ENCODE measurements around the gene CNTNAP5.

Gene CNTNAP5

DNA sequence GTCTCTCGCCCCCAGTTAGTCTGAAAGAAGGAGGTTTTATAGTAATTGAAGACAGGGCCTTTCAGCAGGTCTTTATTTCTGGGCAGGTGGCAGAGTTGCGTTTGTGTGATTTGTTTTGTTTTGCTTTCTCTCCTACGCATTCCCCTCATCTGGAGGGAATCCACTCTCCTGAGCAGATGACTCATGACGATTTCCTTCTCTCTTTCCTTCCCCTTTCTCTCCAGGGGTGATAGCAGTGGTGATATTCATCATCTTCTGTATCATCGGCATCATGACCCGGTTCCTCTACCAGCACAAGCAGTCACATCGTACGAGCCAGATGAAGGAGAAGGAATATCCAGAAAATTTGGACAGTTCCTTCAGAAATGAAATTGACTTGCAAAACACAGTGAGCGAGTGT lies 888.8 kb downstream of the CNTNAP5 start:
- TF ChIP-seq, protein P1, sequence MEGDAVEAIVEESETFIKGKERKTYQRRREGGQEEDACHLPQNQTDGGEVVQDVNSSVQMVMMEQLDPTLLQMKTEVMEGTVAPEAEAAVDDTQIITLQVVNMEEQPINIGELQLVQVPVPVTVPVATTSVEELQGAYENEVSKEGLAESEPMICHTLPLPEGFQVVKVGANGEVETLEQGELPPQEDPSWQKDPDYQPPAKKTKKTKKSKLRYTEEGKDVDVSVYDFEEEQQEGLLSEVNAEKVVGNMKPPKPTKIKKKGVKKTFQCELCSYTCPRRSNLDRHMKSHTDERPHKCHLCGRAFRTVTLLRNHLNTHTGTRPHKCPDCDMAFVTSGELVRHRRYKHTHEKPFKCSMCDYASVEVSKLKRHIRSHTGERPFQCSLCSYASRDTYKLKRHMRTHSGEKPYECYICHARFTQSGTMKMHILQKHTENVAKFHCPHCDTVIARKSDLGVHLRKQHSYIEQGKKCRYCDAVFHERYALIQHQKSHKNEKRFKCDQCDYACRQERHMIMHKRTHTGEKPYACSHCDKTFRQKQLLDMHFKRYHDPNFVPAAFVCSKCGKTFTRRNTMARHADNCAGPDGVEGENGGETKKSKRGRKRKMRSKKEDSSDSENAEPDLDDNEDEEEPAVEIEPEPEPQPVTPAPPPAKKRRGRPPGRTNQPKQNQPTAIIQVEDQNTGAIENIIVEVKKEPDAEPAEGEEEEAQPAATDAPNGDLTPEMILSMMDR (IDR thresholded peaks at IDR 0.05; ENCODE audit: low read depth, low read length, missing control alignments): no peak
- no peak overlapping the region for H3K4me3 ChIP-seq (replicated peaks; ENCODE audit: low read depth, low read length)
- DNase-seq (ENCODE audit: extremely low read depth, low read depth): no peak

DNA sequence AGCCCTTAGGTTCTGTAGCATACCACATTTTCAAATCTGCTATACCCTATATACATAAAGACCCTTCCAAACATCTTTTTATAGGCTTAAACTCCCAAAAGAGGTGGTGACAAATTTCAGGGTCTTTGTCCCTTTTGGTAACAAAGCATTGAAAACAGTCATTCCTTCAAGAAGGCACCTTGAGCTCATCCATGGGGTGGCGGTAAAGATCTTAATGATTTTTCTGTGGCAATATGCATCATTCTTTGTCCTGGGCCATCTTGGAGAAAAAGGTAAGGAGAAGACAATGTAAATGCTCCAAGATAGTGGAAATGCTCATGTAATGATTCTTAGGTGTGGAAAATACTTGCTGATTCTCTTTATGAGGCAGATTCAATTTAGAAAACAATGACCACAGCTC lies 890.5 kb downstream of the CNTNAP5 start:
- no peak for DNase-seq (ENCODE audit: extremely low read depth, low read depth)
- TF ChIP-seq, protein P1 (IDR thresholded peaks at IDR 0.05; ENCODE audit: low read depth, low read length, missing control alignments): no peak
- no peak overlapping the region for H3K4me3 ChIP-seq (replicated peaks; ENCODE audit: low read depth, low read length)

DNA sequence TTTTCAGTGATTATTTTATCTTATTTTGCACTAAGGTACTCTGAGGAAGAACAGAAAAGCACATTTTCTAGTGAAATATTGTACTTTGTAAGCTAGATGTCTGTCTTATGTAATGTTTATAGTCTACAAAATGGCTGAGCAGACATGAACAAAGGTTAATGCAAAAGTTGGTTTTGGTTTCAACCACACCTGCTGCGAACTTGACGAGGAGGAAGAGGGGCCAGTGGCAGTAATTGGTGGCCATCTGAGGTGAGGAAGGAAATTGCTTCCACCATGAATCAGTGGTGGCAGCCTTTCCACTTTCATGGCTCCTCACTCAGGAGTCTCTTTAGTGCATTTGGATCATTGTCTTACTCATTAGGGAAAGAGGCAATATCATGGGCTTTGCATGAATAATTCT lies 894.2 kb downstream of the CNTNAP5 start:
- no peak overlapping the region for H3K4me3 ChIP-seq (replicated peaks; ENCODE audit: low read depth, low read length)
- TF ChIP-seq, protein P1 (IDR thresholded peaks at IDR 0.05; ENCODE audit: low read depth, low read length, missing control alignments): no peak
- no peak for DNase-seq (ENCODE audit: extremely low read depth, low read depth)

DNA sequence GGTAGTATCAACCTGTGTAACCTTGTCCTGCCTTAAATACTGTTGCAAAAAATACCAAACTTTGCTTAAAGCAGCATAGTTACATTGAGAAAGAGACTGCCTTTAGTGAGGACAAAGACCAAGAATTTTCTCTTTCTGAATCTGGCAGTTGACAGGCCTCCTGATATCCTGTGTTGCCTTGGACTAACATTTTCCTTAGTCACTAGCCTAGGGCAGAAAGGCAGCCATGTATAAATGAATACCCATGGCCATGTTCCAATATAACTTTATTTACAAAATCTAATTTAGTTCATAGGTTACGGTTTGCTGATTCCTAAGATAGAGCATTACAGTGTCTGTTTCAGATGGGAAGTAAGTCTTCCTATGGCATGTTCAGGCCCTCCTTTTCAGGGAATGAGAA lies 895.4 kb downstream of the CNTNAP5 start:
- TF ChIP-seq, protein P1 (IDR thresholded peaks at IDR 0.05; ENCODE audit: low read depth, low read length, missing control alignments): no peak
- no peak overlapping the region for H3K4me3 ChIP-seq (replicated peaks; ENCODE audit: low read depth, low read length)
- no peak for DNase-seq (ENCODE audit: extremely low read depth, low read depth)

DNA sequence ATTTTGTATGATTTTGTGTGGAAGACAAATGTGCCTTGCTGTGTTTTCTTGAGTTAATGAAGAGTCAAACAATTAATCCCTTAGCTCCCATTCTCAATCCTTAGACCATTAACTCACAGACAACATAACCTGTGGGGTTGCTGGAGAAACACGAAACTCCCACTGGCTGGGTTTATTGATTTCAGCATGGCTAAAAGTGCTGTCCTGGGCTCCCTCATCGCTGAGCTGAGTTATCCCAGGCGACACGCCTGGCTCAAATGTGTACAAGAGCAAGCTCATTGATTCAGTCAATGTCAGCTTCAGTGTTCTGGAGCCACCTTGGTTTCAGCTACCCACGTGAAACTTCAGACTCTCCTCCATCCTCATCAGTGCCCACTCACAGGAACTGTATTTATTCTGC lies 896.1 kb downstream of the CNTNAP5 start:
- TF ChIP-seq, protein P1 (IDR thresholded peaks at IDR 0.05; ENCODE audit: low read depth, low read length, missing control alignments): no peak
- DNase-seq (ENCODE audit: extremely low read depth, low read depth): no peak
- H3K4me3 ChIP-seq (replicated peaks; ENCODE audit: low read depth, low read length): no peak overlapping the region

DNA sequence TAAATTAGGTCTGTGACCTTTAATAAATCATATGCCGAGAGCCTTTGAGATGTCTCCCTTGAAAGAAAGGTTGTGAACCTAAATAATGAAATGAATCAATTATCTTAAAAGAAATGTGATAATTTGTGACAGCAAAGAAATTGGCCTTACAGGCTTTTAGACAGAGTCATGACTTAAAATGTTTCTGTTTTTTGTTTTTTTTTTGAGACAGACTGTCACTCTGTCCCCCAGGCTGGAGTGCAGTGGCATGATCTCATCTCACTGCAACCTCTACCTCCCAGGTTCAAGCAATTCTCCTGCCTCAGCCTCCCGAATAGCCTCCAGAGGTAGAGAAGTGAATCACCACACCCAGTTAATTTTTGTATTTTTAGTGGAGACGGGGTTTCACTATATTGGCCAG lies 898.0 kb downstream of the CNTNAP5 start:
- no peak for DNase-seq (ENCODE audit: extremely low read depth, low read depth)
- no peak overlapping the region for H3K4me3 ChIP-seq (replicated peaks; ENCODE audit: low read depth, low read length)
- TF ChIP-seq, protein P1 (IDR thresholded peaks at IDR 0.05; ENCODE audit: low read depth, low read length, missing control alignments): no peak

DNA sequence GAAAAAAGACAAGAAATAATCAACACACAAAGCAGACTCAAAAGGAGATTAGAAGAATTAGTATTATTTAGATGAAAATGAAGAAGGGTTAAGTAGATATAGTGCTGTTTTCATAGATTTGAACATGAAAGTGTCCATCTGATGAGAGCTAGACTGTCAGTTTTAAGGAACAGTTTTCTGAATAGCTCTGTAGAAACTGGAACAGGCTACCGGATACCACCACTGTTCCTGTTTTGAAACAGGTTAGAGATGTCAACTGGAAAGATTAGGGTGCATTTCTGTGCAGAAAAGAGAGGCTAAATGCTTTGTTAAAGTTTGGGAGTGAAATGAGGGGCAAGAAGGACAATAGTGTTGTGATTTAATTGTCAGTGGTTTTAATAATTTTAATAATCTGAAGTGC lies 908.8 kb downstream of the CNTNAP5 start:
- DNase-seq (ENCODE audit: extremely low read depth, low read depth): no peak
- no peak overlapping the region for H3K4me3 ChIP-seq (replicated peaks; ENCODE audit: low read depth, low read length)
- TF ChIP-seq, protein P1 (IDR thresholded peaks at IDR 0.05; ENCODE audit: low read depth, low read length, missing control alignments): no peak

All from HFF-Myc (cell line).